Liver (tissue), 9 donors: Measurements from ENCODE around the gene SHOC2. TPM values are rescaled to one million over a fixed set of nuclear protein-coding genes. Genes with fewer than 3 reads are reported as not detected.
A peak's percentile ranks its signal among the peaks of the same experiment; 100 is the strongest.

Experiments
- DNase-seq: peaks from one replicate; pipeline ENCODE4 v3.0.0-alpha.2; 2017; ENCODE audit warnings: low spot score
- H3K27ac ChIP-seq, 2 donors: one replicate each; pipeline ENCODE4 v1.7.0; 2013; ENCODE audit warnings: inconsistent platforms in 2 of 2, low read length in 2 of 2, control low read depth in 1 of 2, low read depth in 1 of 2, mild to moderate bottlenecking in 1 of 2
- H3K27me3 ChIP-seq, 4 donors: one replicate each; pipeline versions ENCODE4 v1.6.1 to v1.7.0; 2013; ENCODE audit warnings: low read length in 3 of 4, inconsistent platforms in 1 of 4, mild to moderate bottlenecking in 1 of 4, moderate library complexity in 1 of 4; ENCODE audit not compliant: control insufficient read depth in 4 of 4, insufficient read depth in 4 of 4
- H3K36me3 ChIP-seq, 4 donors: one replicate each; pipeline versions ENCODE4 v1.6.1 to v1.7.0; 2013; ENCODE audit warnings: low read length in 3 of 4, mild to moderate bottlenecking in 3 of 4, low read depth in 1 of 4, moderate library complexity in 1 of 4; ENCODE audit not compliant: control insufficient read depth in 4 of 4, insufficient read depth in 3 of 4
- H3K4me1 ChIP-seq, 4 donors: one replicate each; pipeline versions ENCODE4 v1.6.1 to v1.7.0; 2013; ENCODE audit warnings: low read length in 3 of 4, mild to moderate bottlenecking in 3 of 4, moderate library complexity in 1 of 4; ENCODE audit not compliant: control insufficient read depth in 4 of 4, insufficient read depth in 4 of 4
- H3K4me3 ChIP-seq, 3 donors: one replicate each; pipeline versions ENCODE4 v1.6.1 to v1.7.0; 2013; ENCODE audit warnings: low read length in 3 of 3, control low read depth in 1 of 3, low read depth in 1 of 3, mild to moderate bottlenecking in 1 of 3
- H3K9ac ChIP-seq, 2 donors: one replicate each; pipeline ENCODE4 v1.7.0; 2013; ENCODE audit warnings: low read length in 2 of 2, mild to moderate bottlenecking in 2 of 2, moderate library complexity in 2 of 2, control low read depth in 1 of 2, low read depth in 1 of 2
- H3K9me3 ChIP-seq, 4 donors: one replicate each; pipeline versions ENCODE4 v1.6.1 to v1.7.0; 2013; ENCODE audit warnings: low read length in 3 of 4; ENCODE audit not compliant: control insufficient read depth in 4 of 4
- EGR1 ChIP-seq, 2 donors: IDR thresholded peaks; 2 replicates each; pipeline ENCODE4 v1.6.1; 2016 to 2018; ENCODE audit warnings: antibody characterized with exemption in 2 of 2, low read depth in 2 of 2
- FOXA1 ChIP-seq: IDR thresholded peaks from 2 replicates; pipeline ENCODE4 v1.6.1; 2016; ENCODE audit warnings: antibody characterized with exemption
- GABPA ChIP-seq, 2 donors: IDR thresholded peaks in 1 of 2; conservative IDR thresholded peaks in 1 of 2; 2 replicates each; pipeline ENCODE4 v1.6.1; 2016; ENCODE audit warnings: antibody characterized with exemption in 2 of 2, mild to moderate bottlenecking in 1 of 2, moderate library complexity in 1 of 2
- HNF4A ChIP-seq, 2 donors: conservative IDR thresholded peaks; 2 replicates each; pipeline ENCODE4 v1.6.1; 2016; ENCODE audit warnings: antibody characterized with exemption in 2 of 2, mild to moderate bottlenecking in 2 of 2
- JUND ChIP-seq, 2 donors: IDR thresholded peaks; 2 replicates each; pipeline ENCODE4 v1.6.1; 2016; ENCODE audit warnings: antibody characterized with exemption in 2 of 2
- MAX ChIP-seq: IDR thresholded peaks from 2 replicates; pipeline ENCODE4 v1.6.1; 2016; ENCODE audit warnings: antibody characterized with exemption
- NR2F2 ChIP-seq: IDR thresholded peaks from 2 replicates; pipeline ENCODE4 v1.6.1; 2016; ENCODE audit warnings: antibody characterized with exemption
- RXRA ChIP-seq, 2 donors: IDR thresholded peaks; 2 replicates each; pipeline ENCODE4 v1.6.1; 2017 to 2018; ENCODE audit warnings: antibody characterized with exemption in 2 of 2, mild to moderate bottlenecking in 1 of 2
- SP1 ChIP-seq: IDR thresholded peaks from 2 replicates; pipeline ENCODE4 v1.6.1; 2018; ENCODE audit warnings: antibody characterized with exemption, mild to moderate bottlenecking
- TAF1 ChIP-seq: conservative IDR thresholded peaks from 2 replicates; pipeline ENCODE4 v1.6.1; 2016; ENCODE audit warnings: antibody characterized with exemption, mild to moderate bottlenecking
- WGBS: extraction: QIAGEN DNeasy Blood & Tissue Kit; methylation state at CpG from one replicate; pipeline ENCODE4 v1.1.7; 2013; 5-methylcytosine and 5-hydroxymethylcytosine counted together
- polyA plus RNA-seq, 2 donors: library from polyadenylated mRNA; stranded (reverse) in 1 of 2; unstranded in 1 of 2; fragments of 200-250 nt in 1 of 2; fragments of >200 nt in 1 of 2; fragmentation: Nextera tagmentation in 1 of 2; extraction: Ambion mirVana in 1 of 2; gene quantifications; one replicate each; pipeline versions ENCODE4 v1.2.1 to v1.2.3, GENCODE V29; 2013 to 2015
- total RNA-seq, 2 donors: library from RNA; depleted of rRNA; stranded (reverse); fragments of >200 nt; gene quantifications; one replicate each; pipeline ENCODE4 v1.2.3, GENCODE V29; 2014
- TF ChIP-seq, protein P1 (sequence below): fragments of 150-350 bp; IDR thresholded peaks from 2 replicates; pipeline ENCODE4 v1.5.1; 2017; ENCODE audit warnings: improper control_type of control experiment, low read depth, low read length; ENCODE audit not compliant: missing input control
- TF ChIP-seq, protein P2 (sequence below): IDR thresholded peaks from 2 replicates; pipeline ENCODE4 v1.6.1; 2016; ENCODE audit warnings: antibody characterized with exemption
- donor health status: healthy.
- donor health status: healthy.
- donor health status: healthy.
- donor health status: healthy.
- donor health status: healthy.

The SHOC2 gene
- total and polyA plus RNA-seq, 4 donors: 7.8 to 33.7 (median 17.9) TPM

GRCh38 chr10:110916554-110917346, 2.7 kb upstream of the SHOC2 start:
- peaks cover 3 to 29% (median 17%) of the 10 kb centered on the region in 4 donors for H3K4me1 ChIP-seq
- no peak for DNase-seq
- no peak overlapping the region for H3K9ac ChIP-seq
- no peaks in the 10 kb centered on the region for H3K27me3 ChIP-seq
- H3K9me3 ChIP-seq: no peaks in the 10 kb centered on the region
- H3K4me3 ChIP-seq: no peak overlapping the region
- no peak overlapping the region for H3K27ac ChIP-seq
- TF ChIP-seq, protein P1, sequence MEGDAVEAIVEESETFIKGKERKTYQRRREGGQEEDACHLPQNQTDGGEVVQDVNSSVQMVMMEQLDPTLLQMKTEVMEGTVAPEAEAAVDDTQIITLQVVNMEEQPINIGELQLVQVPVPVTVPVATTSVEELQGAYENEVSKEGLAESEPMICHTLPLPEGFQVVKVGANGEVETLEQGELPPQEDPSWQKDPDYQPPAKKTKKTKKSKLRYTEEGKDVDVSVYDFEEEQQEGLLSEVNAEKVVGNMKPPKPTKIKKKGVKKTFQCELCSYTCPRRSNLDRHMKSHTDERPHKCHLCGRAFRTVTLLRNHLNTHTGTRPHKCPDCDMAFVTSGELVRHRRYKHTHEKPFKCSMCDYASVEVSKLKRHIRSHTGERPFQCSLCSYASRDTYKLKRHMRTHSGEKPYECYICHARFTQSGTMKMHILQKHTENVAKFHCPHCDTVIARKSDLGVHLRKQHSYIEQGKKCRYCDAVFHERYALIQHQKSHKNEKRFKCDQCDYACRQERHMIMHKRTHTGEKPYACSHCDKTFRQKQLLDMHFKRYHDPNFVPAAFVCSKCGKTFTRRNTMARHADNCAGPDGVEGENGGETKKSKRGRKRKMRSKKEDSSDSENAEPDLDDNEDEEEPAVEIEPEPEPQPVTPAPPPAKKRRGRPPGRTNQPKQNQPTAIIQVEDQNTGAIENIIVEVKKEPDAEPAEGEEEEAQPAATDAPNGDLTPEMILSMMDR: no peak
- no peak for TF ChIP-seq HNF4A (conservative IDR thresholded peaks at IDR 0.05)
- no peak for TF ChIP-seq MAX
- TF ChIP-seq, protein P2, sequence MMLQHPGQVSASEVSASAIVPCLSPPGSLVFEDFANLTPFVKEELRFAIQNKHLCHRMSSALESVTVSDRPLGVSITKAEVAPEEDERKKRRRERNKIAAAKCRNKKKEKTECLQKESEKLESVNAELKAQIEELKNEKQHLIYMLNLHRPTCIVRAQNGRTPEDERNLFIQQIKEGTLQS: no peak
- TF ChIP-seq RXRA (IDR thresholded peaks at IDR 0.05): no peak
- TF ChIP-seq TAF1: no peak
- no peak for TF ChIP-seq FOXA1
- no peak for TF ChIP-seq EGR1 (IDR thresholded peaks at IDR 0.05; ENCODE audit: low read depth in 2 of 2)
- TF ChIP-seq GABPA (IDR thresholded peaks at IDR 0.05 in 1 of 2, conservative IDR thresholded peaks at IDR 0.05 in 1 of 2): no peak
- no peak for TF ChIP-seq SP1
- H3K36me3 ChIP-seq: no peaks in the 10 kb centered on the region
- 96% methylated on average over 3 of the region's 3 CpGs for WGBS

- H3K9ac ChIP-seq: peak overlapping the region; percentile 73 to 98
- H3K27me3 ChIP-seq: no peaks in the 10 kb centered on the region
- peak overlapping the region; percentile 66 to 100 (median 77) for H3K4me3 ChIP-seq
- DNase-seq: peak; percentile 93
- WGBS: under 1% methylated on average over 15 of the region's 15 CpGs
- peak overlapping the region; percentile 99 to 100 for H3K27ac ChIP-seq
- no peaks in the 10 kb centered on the region for H3K9me3 ChIP-seq
- peaks cover 3 to 29% (median 17%) of the 10 kb centered on the region in 4 donors for H3K4me1 ChIP-seq
- no peak for TF ChIP-seq HNF4A (conservative IDR thresholded peaks at IDR 0.05)
- peak; percentile 20 for TF ChIP-seq NR2F2
- TF ChIP-seq, protein P2: no peak
- TF ChIP-seq, protein P1: peak; percentile 5
- TF ChIP-seq GABPA (IDR thresholded peaks at IDR 0.05 in 1 of 2, conservative IDR thresholded peaks at IDR 0.05 in 1 of 2): no peak
- no peak for TF ChIP-seq JUND (IDR thresholded peaks at IDR 0.05)
- TF ChIP-seq SP1: peak; percentile 57
- H3K36me3 ChIP-seq: no peaks in the 10 kb centered on the region
These were observed 1.1 kb upstream of the SHOC2 start for GRCh38 chr10:110918269-110918642.
